Hematopoietic multipotent progenitor cell treated with erythropoietin and hydrocortisone succinate and interleukin-3 and kit ligand, for 6 days (in vitro differentiated cells): ENCODE data around the gene SYNJ2BP.
"Not testable (repeated sequence)": the region's sequence is repeated elsewhere in the genome, so short reads cannot be mapped to it uniquely, and the experiment has no call there.

Experiments used
- DNase-seq: peaks from one replicate; pipeline ENCODE4 v3.0.0-alpha.2; 2015

SYNJ2BP gene, protein sequence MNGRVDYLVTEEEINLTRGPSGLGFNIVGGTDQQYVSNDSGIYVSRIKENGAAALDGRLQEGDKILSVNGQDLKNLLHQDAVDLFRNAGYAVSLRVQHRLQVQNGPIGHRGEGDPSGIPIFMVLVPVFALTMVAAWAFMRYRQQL

DNA sequence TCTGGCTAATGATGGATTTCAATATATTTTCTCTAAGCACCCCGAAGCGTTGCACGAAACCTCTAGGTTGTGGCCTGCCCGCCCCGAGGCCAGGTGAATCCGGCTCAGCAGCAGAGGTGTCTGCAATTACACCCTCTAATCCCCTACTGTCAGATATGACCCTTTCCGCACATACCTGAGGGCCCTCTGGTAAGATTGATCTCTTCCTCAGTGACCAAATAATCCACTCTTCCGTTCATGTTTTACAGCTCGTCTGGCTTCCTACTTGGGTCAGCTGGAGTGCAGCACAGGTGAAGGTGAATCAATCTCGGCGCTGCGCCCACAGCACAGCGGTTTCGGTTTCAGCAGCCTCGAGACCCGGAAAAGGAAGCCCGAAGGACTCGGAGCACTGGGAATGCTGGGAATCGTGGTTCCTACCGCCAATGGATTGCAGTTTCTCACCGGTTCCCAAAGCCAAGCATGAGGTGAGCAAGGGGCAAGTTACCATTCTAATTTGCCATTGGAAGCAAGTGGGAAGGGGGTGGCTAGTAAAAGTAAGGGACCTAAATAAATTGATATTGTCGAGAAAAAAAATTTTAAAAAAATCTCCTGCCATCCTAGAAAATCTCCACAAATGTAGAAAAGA is at the start of gene SYNJ2BP:
Gene SYNJ2BP (minus strand): TSS at position 366 of the 625 bp plus-strand sequence. CDS start 127 bp downstream, at position 239.
- peak; percentile 62 for DNase-seq

DNA sequence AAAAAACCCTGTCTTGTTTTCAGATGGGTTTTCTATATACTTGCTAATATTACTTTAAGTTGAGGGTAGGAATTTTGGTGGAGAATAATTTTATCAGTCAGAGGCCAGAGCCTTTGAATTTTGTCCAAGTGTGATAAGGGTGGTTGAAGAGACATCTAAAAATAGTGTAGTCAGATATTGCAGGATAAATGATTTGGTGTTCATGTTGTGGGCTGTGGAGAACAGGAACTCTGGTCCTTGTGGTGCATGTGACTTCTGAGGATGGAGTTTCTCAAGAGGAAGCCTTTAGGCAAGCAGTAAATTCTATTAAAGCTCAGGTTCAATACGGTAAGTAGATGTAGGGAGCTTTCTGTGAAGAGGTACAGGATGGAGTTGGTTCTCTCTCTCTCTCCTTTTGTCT is 37.8 kb upstream of the SYNJ2BP start:
- DNase-seq = peak; percentile 56

DNA sequence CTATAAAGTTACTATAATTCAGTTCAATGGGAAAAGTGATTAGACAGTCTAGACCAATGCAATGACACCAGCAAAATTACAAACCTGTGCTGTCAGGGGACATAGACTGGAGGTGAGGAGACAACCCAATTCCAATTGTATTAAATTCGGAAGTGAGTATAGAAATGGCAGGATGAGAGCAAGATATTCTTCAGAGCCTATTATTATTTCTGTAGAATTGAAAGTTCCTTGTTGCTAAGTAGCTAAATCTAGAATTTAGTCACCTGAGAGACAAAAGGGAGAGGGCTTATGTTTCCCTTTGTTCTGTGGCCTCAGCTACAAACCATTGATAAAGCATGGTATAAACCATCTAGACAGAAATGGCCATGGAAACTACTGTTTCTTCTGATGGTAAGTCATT is 35.0 kb upstream of the SYNJ2BP start, which contains the start of gene ADAM21:
Gene ADAM21 (plus strand): TSS at position 301 of the 400 bp plus-strand sequence. CDS start 5,326 bp downstream, outside the sequence.
- no peak for DNase-seq

DNA sequence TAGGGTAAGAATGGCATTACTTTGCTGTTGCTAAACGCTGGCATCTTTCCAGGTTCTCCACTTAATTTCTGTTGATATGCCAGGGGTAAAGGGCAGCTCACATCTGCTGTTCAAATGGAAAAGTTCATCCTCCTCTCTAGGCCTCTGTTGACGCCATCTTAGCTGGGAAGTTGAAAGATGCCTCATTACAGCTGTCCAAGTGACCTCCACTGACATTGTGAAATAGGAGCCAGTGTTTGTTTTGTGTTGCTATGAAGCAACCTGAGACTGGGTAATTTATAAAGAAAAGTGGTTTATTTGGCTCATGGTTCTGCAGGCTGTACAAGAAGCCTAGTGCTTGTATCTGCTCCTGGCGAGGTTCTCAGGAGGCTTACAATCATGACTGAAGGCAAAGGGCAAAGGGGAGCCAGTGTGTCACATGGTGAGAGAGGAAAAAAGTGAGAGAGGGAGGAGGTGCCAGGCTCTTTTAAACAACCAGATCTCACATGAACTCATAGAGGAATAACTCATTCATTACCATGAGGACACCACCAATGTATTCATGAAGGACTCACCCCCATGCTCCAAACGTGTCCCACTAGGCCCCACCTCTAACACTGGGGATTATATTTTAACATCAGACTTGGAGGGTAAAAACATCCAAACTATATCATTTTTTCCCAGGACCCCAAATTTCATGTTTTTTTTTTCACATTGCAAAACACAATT is 31.9 kb upstream of the SYNJ2BP start:
- DNase-seq = no peak

DNA sequence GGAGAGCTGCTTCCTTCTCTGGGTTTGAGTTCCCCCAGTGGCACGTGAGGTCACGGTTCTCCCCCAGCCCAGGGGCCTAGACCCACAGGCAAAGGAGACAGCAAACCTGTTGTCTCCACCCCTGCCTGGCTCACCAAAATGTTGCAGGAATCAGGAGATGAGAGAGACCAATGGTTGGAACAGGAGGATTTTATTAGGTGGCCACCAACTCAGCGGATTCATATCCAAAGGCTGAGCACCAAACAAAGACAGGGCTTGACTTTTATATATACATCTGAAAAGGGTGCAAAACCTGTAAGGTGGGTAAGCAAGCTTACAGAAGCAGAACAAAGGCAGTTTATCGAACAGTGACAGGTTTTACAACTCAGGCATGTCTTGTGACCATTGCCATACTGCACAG is 25.9 kb upstream of the SYNJ2BP start:
- DNase-seq = no peak

DNA sequence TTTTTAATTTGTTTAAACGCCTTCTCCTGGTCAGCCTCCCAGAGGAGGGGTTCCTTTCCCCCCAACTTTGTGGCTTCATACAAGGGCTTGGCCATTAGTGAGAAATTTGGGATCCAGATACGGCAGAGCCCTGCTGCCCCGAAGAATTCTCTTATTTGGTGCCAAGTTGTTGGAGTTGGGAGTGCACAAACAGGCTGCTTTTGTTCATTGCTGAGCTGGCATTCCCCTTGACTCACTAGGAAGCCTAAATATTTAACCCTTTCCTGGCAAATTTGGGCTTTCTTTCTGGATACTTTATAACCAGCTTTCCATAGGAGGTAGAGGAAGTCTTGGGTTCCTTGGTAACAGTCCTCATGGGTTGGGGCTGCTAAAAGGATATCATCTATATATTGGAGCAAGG is 24.8 kb upstream of the SYNJ2BP start:
- DNase-seq = no peak

DNA sequence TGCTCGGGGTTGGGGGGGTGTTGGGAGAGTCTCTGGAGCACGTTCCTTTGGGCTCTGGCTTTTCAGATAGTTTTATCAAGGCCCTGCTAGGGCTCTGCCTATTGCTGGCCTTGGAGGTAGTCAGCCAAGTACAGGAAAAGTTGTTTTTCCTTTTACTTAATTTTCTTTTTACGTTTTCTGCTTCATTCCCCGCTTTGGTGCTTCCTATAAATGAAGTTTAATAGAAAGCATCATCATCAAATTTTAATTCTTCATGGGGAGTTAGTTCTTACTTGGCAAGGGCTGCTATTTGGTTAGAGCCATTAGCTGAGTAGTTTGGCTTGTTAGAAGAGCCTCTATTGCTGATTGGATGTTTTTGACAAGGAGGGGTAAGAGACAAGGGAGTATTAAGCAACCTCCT is 20.0 kb upstream of the SYNJ2BP start:
- DNase-seq = no peak

DNA sequence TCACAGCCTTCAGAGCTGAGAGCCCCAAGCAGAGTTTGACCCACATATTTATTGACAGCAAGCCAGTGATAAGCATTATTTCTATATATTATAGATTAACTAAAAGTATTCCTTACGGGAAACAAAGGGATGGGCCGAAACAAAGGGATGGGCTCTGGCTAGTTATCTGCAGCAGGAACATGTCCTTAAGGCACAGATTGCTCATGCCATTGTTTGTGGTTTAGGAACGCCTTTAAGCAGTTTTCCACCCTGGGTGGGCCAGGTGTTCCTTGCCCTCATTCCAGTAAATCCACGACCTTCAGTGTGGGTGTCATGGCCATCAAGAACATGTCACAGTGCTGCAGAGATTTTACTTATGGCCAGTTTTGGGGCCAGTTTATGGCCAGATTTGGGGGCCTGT is 9.7 kb upstream of the SYNJ2BP start:
- DNase-seq = not testable (repeated sequence)

DNA sequence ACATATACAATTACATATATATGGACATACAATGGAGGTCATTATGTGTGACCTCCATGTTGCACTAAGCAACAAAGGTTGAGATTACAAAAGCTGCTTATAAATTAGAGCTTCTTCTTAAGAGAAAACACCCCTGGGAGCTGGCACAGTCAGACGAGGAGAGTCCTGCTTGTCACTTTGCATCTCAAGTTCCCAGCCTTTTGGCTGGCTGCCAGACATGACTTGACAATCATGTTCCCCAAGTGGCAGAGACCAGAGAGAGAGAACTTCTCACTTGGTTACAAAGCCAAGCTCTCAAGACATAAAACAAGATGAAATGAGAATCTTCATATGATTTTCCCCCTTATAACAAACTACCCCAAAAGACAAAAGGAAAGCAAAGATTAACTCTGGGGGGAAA is 8.5 kb upstream of the SYNJ2BP start:
- DNase-seq = peak; percentile 92

DNA sequence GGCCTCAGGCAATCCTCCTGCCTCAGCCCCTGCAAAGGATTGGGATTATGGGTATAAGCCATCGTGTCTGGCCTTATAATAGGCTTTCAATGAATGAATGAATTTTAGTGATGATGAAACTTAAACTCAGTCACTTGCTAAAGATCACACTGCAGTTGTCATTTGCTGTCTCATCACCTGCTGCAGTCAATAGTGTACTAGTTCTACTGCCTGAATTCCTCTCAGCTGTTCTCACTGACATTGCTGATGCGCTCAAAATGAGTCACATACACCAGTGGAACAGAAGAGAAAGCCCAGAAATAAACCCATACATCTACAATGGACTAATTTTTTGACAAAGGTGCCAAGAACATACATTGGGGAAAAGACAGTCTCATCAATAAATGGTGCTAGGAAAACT is 5.6 kb upstream of the SYNJ2BP start:
- DNase-seq = no peak

DNA sequence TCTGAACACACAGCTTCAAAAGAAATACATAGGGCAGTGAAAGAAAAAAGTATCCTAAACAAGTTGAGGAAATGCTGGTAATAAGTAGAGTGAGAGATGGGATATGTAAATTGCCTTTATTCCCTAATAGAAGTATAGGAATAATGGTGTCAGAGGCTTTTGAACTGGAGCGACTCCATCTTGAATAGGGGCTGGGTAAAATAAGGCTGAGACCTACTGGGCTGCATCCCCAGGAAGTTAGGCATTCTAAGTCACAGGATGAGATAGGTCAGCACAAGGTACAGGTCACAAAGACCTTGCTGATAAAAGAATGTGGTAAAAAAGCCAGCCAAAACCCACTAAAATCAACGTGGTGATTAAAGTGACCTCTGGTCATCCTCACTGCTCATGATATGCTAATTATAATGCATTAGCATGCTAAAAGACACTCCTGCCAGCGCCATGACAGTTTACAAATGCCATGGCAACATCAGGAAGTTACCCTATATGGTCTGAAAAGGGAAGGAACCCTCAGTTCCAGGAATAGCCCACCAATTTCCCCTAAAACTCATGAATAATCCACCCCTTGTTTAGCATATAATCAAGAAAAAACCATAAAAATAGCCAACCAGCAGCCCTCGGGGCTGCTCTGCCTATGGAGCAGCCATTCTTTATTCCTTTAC is 2.5 kb upstream of the SYNJ2BP start:
- not testable (repeated sequence) for DNase-seq

DNA sequence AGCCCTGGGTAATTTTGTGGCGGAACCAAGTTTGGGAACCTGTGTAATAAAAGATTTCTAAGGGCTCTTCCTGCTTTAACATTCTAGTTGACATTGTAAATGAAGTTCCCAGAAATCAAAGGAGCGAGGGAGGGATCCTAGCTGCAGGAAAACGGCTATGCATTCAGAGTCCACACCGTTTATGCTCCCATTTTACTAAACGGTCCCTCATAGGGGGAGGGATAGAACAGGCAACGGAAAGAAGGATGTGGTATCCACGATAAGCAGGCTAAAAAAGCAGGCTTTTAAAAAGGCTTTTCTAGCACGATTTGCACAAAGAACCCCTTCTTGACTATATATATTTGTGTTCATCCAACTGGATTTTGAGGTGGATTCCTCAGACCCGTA is 559 bp downstream of the SYNJ2BP start:
- DNase-seq = peak; percentile 41

DNA sequence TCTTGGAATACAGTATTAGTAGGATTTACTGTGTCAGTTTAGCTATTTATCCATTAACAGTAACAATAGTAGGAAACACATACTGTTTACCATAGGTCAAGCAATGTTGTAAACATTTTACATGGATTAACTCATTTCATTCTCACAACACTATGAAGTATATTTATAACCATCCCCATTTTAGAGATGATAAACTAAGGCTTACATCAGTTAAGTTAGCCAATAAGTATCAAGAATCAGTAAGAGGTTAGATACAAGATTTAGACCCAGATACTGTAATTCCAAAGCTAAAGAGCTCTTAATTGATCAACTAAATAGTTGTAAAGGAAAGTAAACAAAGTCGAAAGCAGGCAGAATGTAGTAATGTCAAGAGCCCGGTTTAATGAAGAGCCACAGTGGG is 1.1 kb downstream of the SYNJ2BP start:
- no peak for DNase-seq

DNA sequence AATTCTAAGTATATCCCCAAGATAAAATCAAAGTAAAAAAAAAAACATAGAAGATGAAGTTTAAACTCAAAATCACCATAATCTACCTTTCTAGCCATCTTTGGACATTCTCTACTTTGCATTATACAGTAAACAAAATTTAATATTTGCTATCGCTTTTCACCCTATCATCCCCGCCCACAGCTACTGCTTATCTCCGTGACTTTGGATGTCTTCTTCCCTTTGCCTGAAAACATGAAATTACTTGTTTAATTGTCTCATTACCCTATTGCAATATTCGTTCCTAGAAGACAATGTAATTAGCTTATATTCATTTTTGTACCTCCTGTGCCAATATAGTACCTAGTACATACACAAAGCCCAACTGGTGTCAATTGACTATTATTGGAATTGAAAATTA is 9.3 kb downstream of the SYNJ2BP start:
- DNase-seq = peak; percentile 56

DNA sequence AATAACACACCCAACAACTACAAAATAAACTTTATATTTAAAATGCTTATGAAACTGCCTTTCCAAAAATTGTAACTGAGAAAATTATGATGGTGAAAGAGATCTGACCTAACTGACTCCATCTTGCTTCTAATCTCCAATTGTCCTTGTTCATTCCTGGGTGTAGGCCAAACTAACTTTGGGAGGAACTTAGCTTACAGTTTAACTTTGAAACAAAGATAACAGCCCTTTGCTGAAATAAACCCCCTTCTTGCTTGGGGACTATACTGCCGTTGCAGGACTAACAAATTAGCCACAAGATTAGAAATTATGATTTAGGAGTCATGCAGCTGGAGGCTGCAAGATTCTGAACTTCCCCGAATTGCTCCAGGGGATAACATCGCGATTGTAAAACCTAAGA is 10.7 kb downstream of the SYNJ2BP start:
- DNase-seq = peak; percentile 83

DNA sequence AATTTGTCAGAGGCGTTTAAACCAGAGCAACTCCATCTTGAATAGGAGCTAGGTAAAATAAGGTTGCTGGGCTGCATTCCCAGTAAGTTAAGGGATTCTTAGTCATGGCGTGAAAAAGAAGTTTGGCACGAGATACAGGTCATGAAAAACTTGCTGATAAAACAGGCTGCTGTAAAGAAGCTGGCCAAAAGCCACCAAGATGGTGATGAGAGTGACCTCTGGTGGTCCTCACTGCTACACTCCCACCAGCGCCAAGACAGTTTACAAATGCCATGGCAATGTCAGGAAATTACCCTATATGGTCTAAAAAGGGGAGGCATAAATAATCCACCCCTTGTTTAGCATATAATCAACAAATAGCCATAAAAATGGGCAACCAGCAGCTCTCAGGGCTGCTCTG is 13.6 kb downstream of the SYNJ2BP start:
- DNase-seq = peak; percentile 88

DNA sequence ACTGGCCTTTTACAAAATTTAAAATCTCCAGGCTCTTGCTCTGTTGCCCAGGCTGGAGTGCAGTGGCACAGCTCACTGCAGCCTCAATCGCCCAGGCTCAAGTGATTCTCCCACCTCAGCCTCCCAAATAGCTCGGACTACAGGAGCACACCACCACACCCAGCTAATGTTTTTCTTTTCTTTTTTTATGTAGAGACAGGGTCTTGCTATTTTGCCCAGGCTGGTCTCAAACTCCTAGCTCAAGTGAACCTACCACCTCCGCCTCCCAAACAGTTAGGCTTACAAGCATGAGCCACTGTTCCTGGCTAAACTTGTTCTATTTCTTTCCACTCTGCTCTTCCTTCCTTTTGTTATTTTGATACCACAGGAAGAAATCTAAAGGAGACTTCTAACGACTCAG is 15.2 kb downstream of the SYNJ2BP start:
- DNase-seq = no peak

DNA sequence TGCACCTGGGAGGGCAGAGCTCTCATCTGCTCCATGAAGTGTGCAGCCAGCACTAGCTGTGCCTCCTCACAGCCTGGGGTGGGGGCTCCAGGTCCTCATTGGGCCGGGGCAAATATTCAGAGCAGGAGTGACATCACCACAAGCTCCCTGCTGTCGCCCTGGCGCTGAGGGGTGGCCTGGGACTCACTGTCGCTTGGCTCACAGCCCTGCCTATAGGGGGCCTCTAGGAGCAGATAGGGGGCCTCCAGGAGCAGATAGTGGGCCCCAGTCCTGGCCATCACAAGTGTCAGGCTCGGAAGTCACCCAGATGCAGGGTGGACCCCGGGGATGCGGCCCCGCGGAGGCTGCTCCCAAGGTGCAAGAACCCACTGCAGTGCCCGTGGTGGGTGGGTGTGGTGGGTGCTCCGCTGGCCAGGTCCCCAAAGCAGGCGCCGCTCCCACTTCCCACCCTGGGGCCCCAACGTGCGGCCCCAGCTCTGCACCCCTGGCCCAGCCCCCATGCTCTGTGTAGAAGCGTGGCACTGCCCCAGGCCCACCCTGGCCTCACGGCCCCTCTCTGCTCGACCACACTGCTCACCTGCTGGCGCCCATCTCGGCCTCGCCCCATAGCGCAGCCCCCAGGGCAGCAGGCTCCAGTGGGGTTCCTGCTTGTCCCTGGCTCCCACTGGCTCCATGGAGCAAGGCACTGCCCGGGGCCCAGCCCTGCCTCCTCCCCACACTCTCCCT is 18.0 kb downstream of the SYNJ2BP start:
- no peak for DNase-seq

DNA sequence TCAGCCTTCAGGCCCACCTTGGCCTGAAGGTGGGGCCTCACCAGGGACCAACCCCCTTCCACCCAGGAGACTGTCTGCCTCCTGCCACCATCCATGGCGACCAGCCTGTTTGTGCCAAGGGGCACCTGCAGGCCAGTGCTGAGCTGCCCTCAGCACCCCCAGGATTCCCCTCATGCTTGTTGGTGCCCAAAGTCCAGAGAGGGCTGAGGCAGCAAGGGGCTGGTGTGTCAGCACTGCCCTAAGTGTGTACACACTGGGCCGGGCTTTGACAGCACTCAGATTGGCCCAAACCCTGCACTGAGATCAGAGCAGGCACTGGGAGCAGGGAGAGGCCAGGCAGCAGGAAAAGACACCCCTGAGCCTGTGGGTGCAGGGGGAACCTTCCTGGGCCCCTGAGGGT is 18.6 kb downstream of the SYNJ2BP start:
- DNase-seq = no peak

DNA sequence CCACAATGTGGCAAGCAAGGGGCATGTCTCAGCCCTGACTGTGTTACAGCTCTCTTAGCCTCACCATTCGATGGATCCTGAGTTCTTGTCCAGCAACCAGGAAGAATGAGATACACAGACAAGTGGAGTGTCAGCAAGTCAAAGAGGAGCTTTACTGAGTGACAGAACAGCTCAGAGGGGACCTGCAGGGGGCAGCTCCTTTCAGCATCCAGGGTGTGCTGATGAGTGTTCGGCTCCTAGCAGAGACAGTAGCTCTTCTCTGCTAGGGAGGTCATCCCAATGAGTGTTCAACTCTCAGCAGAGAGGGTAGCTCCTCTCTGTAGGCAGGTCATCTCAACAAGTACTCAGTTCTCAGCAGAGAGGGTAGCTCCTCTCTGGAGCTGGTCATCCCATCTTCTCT is 19.1 kb downstream of the SYNJ2BP start:
- DNase-seq = no peak

DNA sequence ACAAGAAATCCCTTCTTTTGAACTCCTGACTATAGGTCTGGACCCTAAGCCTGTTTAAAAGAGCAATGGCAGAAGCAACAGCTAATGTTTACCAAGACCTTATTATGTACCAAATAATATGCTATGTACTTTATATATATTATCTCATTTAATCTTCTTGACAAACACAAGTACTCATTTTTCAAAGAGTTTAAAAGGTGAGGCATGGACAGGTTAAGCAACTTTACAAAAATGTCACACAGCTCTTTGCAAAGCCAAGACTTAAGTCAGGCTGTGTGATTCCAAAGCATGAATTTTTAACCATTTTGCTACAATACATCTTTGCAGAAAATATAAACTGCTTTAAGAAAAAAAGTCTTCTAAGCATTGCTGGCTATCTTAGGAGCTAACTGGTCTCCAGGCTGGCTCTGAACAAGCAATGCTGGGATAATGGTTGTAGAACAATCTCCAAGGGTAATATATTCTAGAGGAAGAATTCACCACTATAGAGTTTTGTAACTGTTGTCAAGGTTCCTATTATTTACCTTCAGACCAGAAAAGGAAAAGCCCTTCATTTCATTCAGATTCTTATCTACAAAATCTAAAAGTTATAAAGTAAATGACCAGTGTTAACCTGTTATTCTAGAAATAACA is 22.1 kb downstream of the SYNJ2BP start:
- DNase-seq = no peak

DNA sequence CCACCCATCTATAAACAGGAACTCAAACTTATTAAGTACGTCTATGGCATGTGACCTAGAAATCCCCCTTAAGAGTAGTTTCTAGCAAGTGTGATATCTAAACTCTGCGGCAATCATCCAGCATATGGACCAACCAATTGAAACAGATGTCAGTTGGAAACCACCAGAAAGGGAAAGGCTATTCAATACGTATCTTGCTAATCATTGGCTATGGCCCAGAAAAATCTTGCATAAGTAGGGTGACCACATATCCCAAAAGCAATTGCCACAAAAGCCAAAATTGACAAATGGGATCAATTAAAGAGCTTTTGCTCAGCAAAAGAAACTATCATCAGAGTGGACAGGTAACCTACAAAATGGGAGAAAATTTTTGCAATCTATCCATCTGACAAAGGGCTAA is 24.2 kb downstream of the SYNJ2BP start:
- DNase-seq = peak; percentile 11
